K562 (cell line): ENCODE measurements around the gene ATAD3C. TPM values are rescaled to one million over a fixed set of nuclear protein-coding genes. Genes with fewer than 3 reads are reported as not detected.

ENCODE experiments used
- BCOR ChIP-seq: fragments of 450-650 bp; IDR thresholded peaks from 2 replicates; pipeline ENCODE4 v1.6.1; 2016
- BRD9 ChIP-seq: fragments of 450-650 bp; IDR thresholded peaks from 2 replicates; pipeline ENCODE4 v1.6.1; 2018; ENCODE audit warnings: low read depth; ENCODE audit not compliant: partially characterized antibody
- CBX2 ChIP-seq: fragments of 200-600 bp; sonication (generic); IDR thresholded peaks from one replicate; pipeline ENCODE4 v1.6.1; 2012; ENCODE audit warnings: mild to moderate bottlenecking, low read length, inconsistent platforms; ENCODE audit not compliant: insufficient read depth, poor library complexity, severe bottlenecking
- E2F4 ChIP-seq: sonication (generic); formaldehyde crosslinking; IDR thresholded peaks from 2 replicates; pipeline ENCODE4 v1.8.0; 2022; ENCODE audit warnings: mild to moderate bottlenecking, low read depth, missing genetic modification reagents
- ETS1 ChIP-seq: conservative IDR thresholded peaks from 2 replicates; pipeline ENCODE4 v1.6.1; 2011; ENCODE audit warnings: low read depth, mild to moderate bottlenecking, low read length; ENCODE audit not compliant: control insufficient read depth
- HDGF ChIP-seq: fragments of 450-650 bp; IDR thresholded peaks from 2 replicates; pipeline ENCODE4 v1.6.1; 2016
- MTA3 ChIP-seq: fragments of 450-650 bp; formaldehyde crosslinking; IDR thresholded peaks from 2 replicates; pipeline ENCODE4 v1.6.1; 2017; ENCODE audit warnings: mild to moderate bottlenecking, borderline replicate concordance
- PCBP1 ChIP-seq: fragments of 200-400 bp; formaldehyde crosslinking; IDR thresholded peaks from 2 replicates; pipeline ENCODE4 v1.6.1; 2018; ENCODE audit warnings: mild to moderate bottlenecking, low read depth, low read length; ENCODE audit not compliant: poor library complexity, severe bottlenecking
- PHF20 ChIP-seq: fragments of 450-650 bp; IDR thresholded peaks from 2 replicates; pipeline ENCODE4 v1.6.1; 2018; ENCODE audit not compliant: partially characterized antibody
- PRPF4 ChIP-seq: fragments of 200-400 bp; formaldehyde crosslinking; IDR thresholded peaks from one replicate; pipeline ENCODE4 v1.6.1; 2017; ENCODE audit warnings: low read length, low read depth, mild to moderate bottlenecking; ENCODE audit not compliant: insufficient read depth, poor library complexity, severe bottlenecking
- PTBP1 ChIP-seq: fragments of 200-400 bp; formaldehyde crosslinking; IDR thresholded peaks from 2 replicates; pipeline ENCODE4 v1.6.1; 2017; ENCODE audit warnings: low read depth, low read length
- SAFB2 ChIP-seq: fragments of 200-400 bp; formaldehyde crosslinking; IDR thresholded peaks from 2 replicates; pipeline ENCODE4 v1.6.1; 2018; ENCODE audit warnings: borderline replicate concordance, low read length, low read depth, moderate library complexity; ENCODE audit not compliant: severe bottlenecking
- TAF15 ChIP-seq: fragments of 200-400 bp; formaldehyde crosslinking; IDR thresholded peaks from 2 replicates; pipeline ENCODE4 v1.6.1; 2017; ENCODE audit warnings: mild to moderate bottlenecking, low read depth, low read length, moderate library complexity
- ZKSCAN1 ChIP-seq: fragments of 150-350 bp; IDR thresholded peaks from 2 replicates; pipeline ENCODE4 v1.6.1; 2016; ENCODE audit warnings: low read depth, low read length
- ZNF124 ChIP-seq: sonication (generic); formaldehyde crosslinking; IDR thresholded peaks from 2 replicates; pipeline ENCODE4 v1.8.1; 2022; ENCODE audit warnings: missing genetic modification reagents
- ZNF143 ChIP-seq: sonication (generic); formaldehyde crosslinking; IDR thresholded peaks from 2 replicates; pipeline ENCODE4 v1.9.0; 2022; ENCODE audit warnings: mild to moderate bottlenecking, missing genetic modification reagents
- polyA plus RNA-seq, 8 experiments: library from polyadenylated mRNA; depleted of rRNA in 4 of 8; stranded (reverse) in 5 of 8; unstranded in 3 of 8; fragments of >200 nt; fragmentation: Nextera tagmentation in 2 of 8; fragmentation: Illumina TruSeq in 1 of 8; extraction: Ambion mirVana in 2 of 8; extraction: Trizol in 1 of 8; gene quantifications; 2 replicates each; pipeline versions ENCODE4 v1.2.1 to v1.2.3, GENCODE V29; 2011 to 2014; ENCODE audit warnings: inconsistent platforms in 1 of 8, missing spikeins in 1 of 8
- total RNA-seq, 7 experiments: library from RNA; depleted of rRNA in 6 of 7; stranded (reverse); fragments of >200 nt in 6 of 7; fragmentation: Illumina TruSeq in 2 of 7; extraction: Trizol in 2 of 7; gene quantifications; 2 replicates each; pipeline versions ENCODE4 v1.2.1 to v1.2.3, GENCODE V29; 2011 to 2021; ENCODE audit warnings: low replicate concordance in 1 of 7
- TF ChIP-seq, protein P1 (sequence below): sonication (generic); formaldehyde crosslinking; IDR thresholded peaks from 2 replicates; pipeline ENCODE4 v1.4.0; 2020; ENCODE audit warnings: mild to moderate bottlenecking, missing genetic modification reagents
- TF ChIP-seq, protein P2 (sequence below): sonication (generic); formaldehyde crosslinking; IDR thresholded peaks from 2 replicates; pipeline ENCODE4 v1.8.1; 2023; ENCODE audit warnings: missing genetic modification reagents, mild to moderate bottlenecking, borderline replicate concordance

ATAD3C gene
- total and polyA plus RNA-seq, 9 of the 15 experiments (the other 6 are each of a cell fraction or from before 2014, with no cell fraction given): 0.03 to 0.18 TPM; not detected in 7

DNA sequence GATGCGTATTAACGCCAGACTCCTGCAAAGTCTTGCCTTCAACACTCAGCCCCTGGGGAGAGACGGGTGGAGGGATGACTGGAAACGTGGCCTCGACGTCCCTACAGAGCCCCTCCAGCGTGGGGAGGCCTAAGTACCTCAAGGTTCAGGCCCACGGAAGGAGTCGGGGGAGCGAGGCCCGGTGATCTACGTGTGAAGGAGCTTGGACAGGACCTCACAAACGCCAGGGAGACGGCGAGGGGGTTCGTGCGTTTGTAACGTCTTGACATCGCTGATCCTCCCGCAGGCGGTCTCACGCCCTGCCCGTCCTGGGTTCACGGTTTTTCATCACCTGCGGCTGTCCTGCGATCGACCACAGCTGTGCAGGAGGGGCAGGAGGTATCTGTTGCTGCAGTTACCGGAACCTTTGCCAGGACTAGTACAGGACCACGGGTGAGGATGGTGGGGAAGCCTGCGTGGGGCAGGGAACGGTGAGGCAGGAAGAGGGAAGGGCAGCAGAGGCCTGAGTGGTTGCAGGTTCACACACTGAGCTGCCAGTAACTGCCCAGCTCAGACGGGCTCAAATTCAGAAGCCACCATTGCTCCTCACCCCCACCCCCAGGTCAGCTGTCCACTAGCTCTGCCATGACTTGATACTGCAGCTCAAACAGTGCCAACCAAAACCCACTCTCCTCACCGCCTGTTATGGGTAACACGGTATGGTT, 49.5 kb upstream of the ATAD3C start (continued):
- peak; percentile 36; the same call in 1 of the 2 replicates for TF ChIP-seq BCOR
- TF ChIP-seq ZKSCAN1: no peak
- 0 out of 2 replicates have a peak, but pooled peaks have one; percentile 28 for TF ChIP-seq ETS1
- TF ChIP-seq E2F4 (CRISPR knock-in tag): 0 out of 2 replicates have a peak, but pooled peaks have one; percentile 36
- TF ChIP-seq, protein P1, sequence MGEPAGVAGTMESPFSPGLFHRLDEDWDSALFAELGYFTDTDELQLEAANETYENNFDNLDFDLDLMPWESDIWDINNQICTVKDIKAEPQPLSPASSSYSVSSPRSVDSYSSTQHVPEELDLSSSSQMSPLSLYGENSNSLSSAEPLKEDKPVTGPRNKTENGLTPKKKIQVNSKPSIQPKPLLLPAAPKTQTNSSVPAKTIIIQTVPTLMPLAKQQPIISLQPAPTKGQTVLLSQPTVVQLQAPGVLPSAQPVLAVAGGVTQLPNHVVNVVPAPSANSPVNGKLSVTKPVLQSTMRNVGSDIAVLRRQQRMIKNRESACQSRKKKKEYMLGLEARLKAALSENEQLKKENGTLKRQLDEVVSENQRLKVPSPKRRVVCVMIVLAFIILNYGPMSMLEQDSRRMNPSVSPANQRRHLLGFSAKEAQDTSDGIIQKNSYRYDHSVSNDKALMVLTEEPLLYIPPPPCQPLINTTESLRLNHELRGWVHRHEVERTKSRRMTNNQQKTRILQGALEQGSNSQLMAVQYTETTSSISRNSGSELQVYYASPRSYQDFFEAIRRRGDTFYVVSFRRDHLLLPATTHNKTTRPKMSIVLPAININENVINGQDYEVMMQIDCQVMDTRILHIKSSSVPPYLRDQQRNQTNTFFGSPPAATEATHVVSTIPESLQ (CRISPR knock-in tag): peak; percentile 85; the same call in 1 of the 2 replicates
- TF ChIP-seq SAFB2: no peak
- TF ChIP-seq HDGF: 0 out of 2 replicates have a peak, but pooled peaks have one; percentile 48
- 0 out of 2 replicates have a peak, but pooled peaks have one; percentile 15 for TF ChIP-seq TAF15
- TF ChIP-seq CBX2: no peak
- no peak for TF ChIP-seq BRD9
- no peak for TF ChIP-seq PHF20
- no peak for TF ChIP-seq MTA3
- TF ChIP-seq PCBP1: no peak
- no peak for TF ChIP-seq ZNF143 (CRISPR knock-in tag)
- TF ChIP-seq ZNF124 (CRISPR knock-in tag): peak; percentile 70; the same call in 1 of the 2 replicates
- 0 out of 2 replicates have a peak, but pooled peaks have one; percentile 27 for TF ChIP-seq PTBP1
- TF ChIP-seq PRPF4: no peak
- TF ChIP-seq, protein P2, sequence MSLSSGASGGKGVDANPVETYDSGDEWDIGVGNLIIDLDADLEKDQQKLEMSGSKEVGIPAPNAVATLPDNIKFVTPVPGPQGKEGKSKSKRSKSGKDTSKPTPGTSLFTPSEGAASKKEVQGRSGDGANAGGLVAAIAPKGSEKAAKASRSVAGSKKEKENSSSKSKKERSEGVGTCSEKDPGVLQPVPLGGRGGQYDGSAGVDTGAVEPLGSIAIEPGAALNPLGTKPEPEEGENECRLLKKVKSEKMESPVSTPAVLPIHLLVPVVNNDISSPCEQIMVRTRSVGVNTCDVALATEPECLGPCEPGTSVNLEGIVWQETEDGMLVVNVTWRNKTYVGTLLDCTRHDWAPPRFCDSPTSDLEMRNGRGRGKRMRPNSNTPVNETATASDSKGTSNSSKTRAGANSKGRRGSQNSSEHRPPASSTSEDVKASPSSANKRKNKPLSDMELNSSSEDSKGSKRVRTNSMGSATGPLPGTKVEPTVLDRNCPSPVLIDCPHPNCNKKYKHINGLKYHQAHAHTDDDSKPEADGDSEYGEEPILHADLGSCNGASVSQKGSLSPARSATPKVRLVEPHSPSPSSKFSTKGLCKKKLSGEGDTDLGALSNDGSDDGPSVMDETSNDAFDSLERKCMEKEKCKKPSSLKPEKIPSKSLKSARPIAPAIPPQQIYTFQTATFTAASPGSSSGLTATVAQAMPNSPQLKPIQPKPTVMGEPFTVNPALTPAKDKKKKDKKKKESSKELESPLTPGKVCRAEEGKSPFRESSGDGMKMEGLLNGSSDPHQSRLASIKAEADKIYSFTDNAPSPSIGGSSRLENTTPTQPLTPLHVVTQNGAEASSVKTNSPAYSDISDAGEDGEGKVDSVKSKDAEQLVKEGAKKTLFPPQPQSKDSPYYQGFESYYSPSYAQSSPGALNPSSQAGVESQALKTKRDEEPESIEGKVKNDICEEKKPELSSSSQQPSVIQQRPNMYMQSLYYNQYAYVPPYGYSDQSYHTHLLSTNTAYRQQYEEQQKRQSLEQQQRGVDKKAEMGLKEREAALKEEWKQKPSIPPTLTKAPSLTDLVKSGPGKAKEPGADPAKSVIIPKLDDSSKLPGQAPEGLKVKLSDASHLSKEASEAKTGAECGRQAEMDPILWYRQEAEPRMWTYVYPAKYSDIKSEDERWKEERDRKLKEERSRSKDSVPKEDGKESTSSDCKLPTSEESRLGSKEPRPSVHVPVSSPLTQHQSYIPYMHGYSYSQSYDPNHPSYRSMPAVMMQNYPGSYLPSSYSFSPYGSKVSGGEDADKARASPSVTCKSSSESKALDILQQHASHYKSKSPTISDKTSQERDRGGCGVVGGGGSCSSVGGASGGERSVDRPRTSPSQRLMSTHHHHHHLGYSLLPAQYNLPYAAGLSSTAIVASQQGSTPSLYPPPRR (CRISPR knock-in tag): no peak
